Measurements from ENCODE around the gene DENND2C. TPM values are rescaled to one million over a fixed set of nuclear protein-coding genes. Genes with fewer than 3 reads are reported as not detected.

The DENND2C gene
- total RNA-seq, 1 donor from 2014 or later: 0.73 TPM

DNA sequence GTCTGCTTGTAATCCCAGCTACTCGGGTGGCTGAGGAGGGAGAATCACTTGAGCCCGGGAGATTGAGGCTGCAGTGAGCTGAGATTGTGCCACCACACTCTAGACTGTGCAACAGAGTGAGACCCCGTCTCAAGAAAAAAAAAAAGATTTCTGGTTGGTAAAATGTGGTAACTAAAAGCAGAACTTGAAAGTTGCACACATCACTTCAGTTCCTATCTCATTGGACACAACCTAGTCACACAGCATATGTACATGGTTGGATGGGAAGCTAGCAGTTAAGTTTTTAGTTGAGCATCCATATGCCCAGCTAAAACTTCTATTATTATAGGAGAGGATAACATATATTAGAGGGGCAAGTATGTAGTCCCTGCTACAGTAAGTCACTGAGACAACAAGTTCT lies 110.5 kb downstream of the DENND2C start:
- H3K27ac Mint-ChIP-seq: no peak overlapping the region
- H3K36me3 Mint-ChIP-seq: no peaks in the 10 kb centered on the region

DNA sequence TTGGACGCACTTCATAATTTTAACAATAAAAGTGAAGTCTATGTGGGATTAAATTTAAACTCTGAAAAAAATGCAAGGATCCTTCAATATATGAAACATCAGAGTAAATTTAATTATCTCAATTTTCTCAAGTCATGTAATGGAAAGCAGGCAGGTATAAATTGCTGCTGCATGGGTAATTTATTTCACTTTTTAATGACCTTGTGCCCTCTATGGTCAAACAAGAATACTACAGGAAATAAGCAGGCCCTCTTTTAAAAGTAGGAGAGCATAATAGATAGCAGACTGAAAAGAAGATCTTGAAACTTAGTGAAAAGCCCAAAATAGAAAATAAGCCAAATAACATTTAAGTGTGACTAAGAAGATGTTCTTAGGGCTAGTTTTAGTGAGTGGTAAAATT lies 111.3 kb downstream of the DENND2C start:
- Mint-ChIP-seq H3K27me3 (ENCODE audit: insufficient read depth, low read depth) (no peaks in the 10 kb centered on the region), H3K36me3 (no peaks in the 10 kb centered on the region), H3K9me3 (no peaks in the 10 kb centered on the region), H3K4me1 (no peaks in the 10 kb centered on the region), H3K27ac (no peak overlapping the region), H3K4me3 (no peak overlapping the region)
- no peaks in the 10 kb centered on the region for H3K36me3 ChIP-seq
- no peak overlapping the region for H3K4me3 ChIP-seq
- H3K79me2 ChIP-seq (ENCODE audit: low read depth): no peaks in the 10 kb centered on the region
- H3K9me3 ChIP-seq (ENCODE audit: low read depth): no peaks in the 10 kb centered on the region
- H3K4me2 ChIP-seq: no peak overlapping the region
- H3F3A ChIP-seq (ENCODE audit: low read depth): no peaks in the 10 kb centered on the region
- no peak overlapping the region for H2AFZ ChIP-seq (replicated peaks)
- no peaks in the 10 kb centered on the region for H3K27me3 ChIP-seq
- no peak overlapping the region for H3K27ac ChIP-seq
- peak; percentile 13 for DNase-seq (ENCODE audit: low spot score)
- TF ChIP-seq EZH2 (IDR thresholded peaks at IDR 0.05) (no peak), EZH2phosphoT487 (IDR thresholded peaks at IDR 0.05) (no peak)
- TF ChIP-seq, protein P1, sequence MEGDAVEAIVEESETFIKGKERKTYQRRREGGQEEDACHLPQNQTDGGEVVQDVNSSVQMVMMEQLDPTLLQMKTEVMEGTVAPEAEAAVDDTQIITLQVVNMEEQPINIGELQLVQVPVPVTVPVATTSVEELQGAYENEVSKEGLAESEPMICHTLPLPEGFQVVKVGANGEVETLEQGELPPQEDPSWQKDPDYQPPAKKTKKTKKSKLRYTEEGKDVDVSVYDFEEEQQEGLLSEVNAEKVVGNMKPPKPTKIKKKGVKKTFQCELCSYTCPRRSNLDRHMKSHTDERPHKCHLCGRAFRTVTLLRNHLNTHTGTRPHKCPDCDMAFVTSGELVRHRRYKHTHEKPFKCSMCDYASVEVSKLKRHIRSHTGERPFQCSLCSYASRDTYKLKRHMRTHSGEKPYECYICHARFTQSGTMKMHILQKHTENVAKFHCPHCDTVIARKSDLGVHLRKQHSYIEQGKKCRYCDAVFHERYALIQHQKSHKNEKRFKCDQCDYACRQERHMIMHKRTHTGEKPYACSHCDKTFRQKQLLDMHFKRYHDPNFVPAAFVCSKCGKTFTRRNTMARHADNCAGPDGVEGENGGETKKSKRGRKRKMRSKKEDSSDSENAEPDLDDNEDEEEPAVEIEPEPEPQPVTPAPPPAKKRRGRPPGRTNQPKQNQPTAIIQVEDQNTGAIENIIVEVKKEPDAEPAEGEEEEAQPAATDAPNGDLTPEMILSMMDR (IDR thresholded peaks at IDR 0.05): peak; percentile 55
- no peaks in the 10 kb centered on the region for H4K20me1 ChIP-seq (ENCODE audit: low read depth)
- H3K9ac ChIP-seq: no peak overlapping the region
- H3K4me1 ChIP-seq: no peaks in the 10 kb centered on the region

More for the DNA sequence above, 110.5 kb downstream of the DENND2C start:
- H3K27me3 Mint-ChIP-seq (ENCODE audit: insufficient read depth, low read depth): no peaks in the 10 kb centered on the region
- Histone ChIP-seq H3K9me3 (ENCODE audit: low read depth) (no peaks in the 10 kb centered on the region), H3K27me3 (no peaks in the 10 kb centered on the region), H3K27ac (no peak overlapping the region), H3K4me3 (no peak overlapping the region), H3K4me1 (no peaks in the 10 kb centered on the region), H3F3A (ENCODE audit: low read depth) (no peaks in the 10 kb centered on the region), H3K4me2 (no peak overlapping the region), H3K36me3 (no peaks in the 10 kb centered on the region), H3K9ac (no peak overlapping the region), H4K20me1 (ENCODE audit: low read depth) (no peaks in the 10 kb centered on the region), H3K79me2 (ENCODE audit: low read depth) (no peaks in the 10 kb centered on the region), H2AFZ (replicated peaks) (no peak overlapping the region)
- no peaks in the 10 kb centered on the region for H3K4me1 Mint-ChIP-seq
- DNase-seq (ENCODE audit: low spot score): no peak
- TF ChIP-seq EZH2phosphoT487 (IDR thresholded peaks at IDR 0.05): no peak
- no peak for TF ChIP-seq EZH2 (IDR thresholded peaks at IDR 0.05)
- no peaks in the 10 kb centered on the region for H3K9me3 Mint-ChIP-seq
- H3K4me3 Mint-ChIP-seq: no peak overlapping the region

DNA sequence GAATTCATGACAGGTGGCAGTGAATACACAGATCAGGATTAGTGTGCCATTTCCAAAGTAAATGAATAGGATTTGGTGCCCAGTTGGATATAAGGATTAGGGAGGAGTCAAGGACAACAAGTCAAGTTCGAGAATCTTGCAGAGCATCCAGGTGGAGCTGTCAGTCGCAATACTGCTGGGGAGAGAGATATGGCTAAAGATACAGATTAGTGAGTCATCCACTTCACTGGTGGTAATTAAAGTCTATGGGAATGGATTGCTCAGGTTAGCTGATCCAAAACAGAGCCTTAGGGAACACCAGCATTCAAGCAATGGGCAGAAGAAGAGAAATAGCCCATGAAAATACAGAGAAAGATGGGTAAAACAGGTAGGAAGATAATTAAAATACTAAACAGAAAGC lies 115.3 kb downstream of the DENND2C start:
- Histone ChIP-seq H3K9ac (no peak overlapping the region), H3K4me2 (no peak overlapping the region), H3K36me3 (no peaks in the 10 kb centered on the region), H3F3A (ENCODE audit: low read depth) (no peaks in the 10 kb centered on the region), H4K20me1 (ENCODE audit: low read depth) (no peaks in the 10 kb centered on the region), H3K27ac (no peak overlapping the region), H3K79me2 (ENCODE audit: low read depth) (no peaks in the 10 kb centered on the region), H3K27me3 (no peaks in the 10 kb centered on the region), H3K4me3 (no peak overlapping the region), H3K9me3 (ENCODE audit: low read depth) (no peaks in the 10 kb centered on the region), H3K4me1 (no peaks in the 10 kb centered on the region), H2AFZ (replicated peaks) (no peak overlapping the region)
- no peaks in the 10 kb centered on the region for H3K9me3 Mint-ChIP-seq
- DNase-seq (ENCODE audit: low spot score): no peak
- peaks cover 2% of the 10 kb centered on the region for H3K4me1 Mint-ChIP-seq
- H3K27ac Mint-ChIP-seq: no peak overlapping the region
- no peaks in the 10 kb centered on the region for H3K27me3 Mint-ChIP-seq (ENCODE audit: insufficient read depth, low read depth)
- TF ChIP-seq EZH2 (IDR thresholded peaks at IDR 0.05): no peak
- TF ChIP-seq, protein P1 (IDR thresholded peaks at IDR 0.05): no peak
- no peaks in the 10 kb centered on the region for H3K36me3 Mint-ChIP-seq
- H3K4me3 Mint-ChIP-seq: no peak overlapping the region

DNA sequence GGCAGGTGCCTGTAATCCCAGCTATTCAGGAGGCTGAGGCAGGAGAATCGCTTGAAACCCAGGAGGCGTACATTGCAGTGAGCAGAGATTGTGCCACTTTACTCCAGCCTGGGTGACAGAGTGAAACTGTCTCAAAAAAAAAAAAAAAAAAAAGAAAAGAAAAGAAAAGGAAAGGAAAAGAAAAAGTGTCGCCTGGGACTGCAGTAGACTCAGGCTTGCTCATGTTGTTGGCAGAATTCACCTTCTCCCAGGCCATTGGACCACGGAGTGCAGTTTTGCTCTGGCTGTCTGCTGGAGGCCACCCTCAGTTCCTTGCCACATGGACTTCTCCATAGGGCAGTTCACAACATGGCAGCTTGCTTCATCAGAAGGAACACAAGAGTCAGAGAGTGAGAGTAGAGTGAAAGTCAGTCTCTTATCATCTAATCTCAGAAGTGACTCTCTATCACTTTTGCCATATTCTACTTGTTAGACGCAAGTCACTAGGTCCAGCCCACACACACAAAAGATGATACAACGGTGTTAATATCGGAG lies 117.7 kb downstream of the DENND2C start:
- Histone ChIP-seq H3K36me3 (no peaks in the 10 kb centered on the region), H3K9me3 (ENCODE audit: low read depth) (no peaks in the 10 kb centered on the region), H3K27ac (no peak overlapping the region), H3K27me3 (no peaks in the 10 kb centered on the region), H3K79me2 (ENCODE audit: low read depth) (no peaks in the 10 kb centered on the region), H3K4me3 (no peak overlapping the region), H3K4me2 (no peak overlapping the region), H4K20me1 (ENCODE audit: low read depth) (no peaks in the 10 kb centered on the region), H3K9ac (no peak overlapping the region), H2AFZ (replicated peaks) (no peak overlapping the region), H3F3A (ENCODE audit: low read depth) (no peaks in the 10 kb centered on the region), H3K4me1 (no peaks in the 10 kb centered on the region)
- Mint-ChIP-seq H3K27ac (peak overlapping the region; percentile 42), H3K4me1 (peaks cover 2% of the 10 kb centered on the region), H3K27me3 (ENCODE audit: insufficient read depth, low read depth) (no peaks in the 10 kb centered on the region), H3K36me3 (no peaks in the 10 kb centered on the region), H3K9me3 (no peaks in the 10 kb centered on the region), H3K4me3 (no peak overlapping the region)
- DNase-seq (ENCODE audit: low spot score): no peak
- TF ChIP-seq EZH2phosphoT487 (IDR thresholded peaks at IDR 0.05) (no peak), EZH2 (IDR thresholded peaks at IDR 0.05) (no peak)
- TF ChIP-seq, protein P1 (IDR thresholded peaks at IDR 0.05): no peak

Measured in neural progenitor cell (in vitro differentiated cells).